GM18873 (cell line): ENCODE data around the gene ITIH4.
A peak's percentile ranks its signal among the peaks of the same experiment; 100 is the strongest.

Experiments used
- ATAC-seq: cut with Tn5 transposase; IDR thresholded peaks from one replicate; pipeline ENCODE4 v1.9.1; 2021; ENCODE audit warnings: mild to moderate bottlenecking, moderate library complexity, moderate number of reproducible peaks; ENCODE audit not compliant: unreplicated experiment, low FRiP score

Gene ITIH4

DNA sequence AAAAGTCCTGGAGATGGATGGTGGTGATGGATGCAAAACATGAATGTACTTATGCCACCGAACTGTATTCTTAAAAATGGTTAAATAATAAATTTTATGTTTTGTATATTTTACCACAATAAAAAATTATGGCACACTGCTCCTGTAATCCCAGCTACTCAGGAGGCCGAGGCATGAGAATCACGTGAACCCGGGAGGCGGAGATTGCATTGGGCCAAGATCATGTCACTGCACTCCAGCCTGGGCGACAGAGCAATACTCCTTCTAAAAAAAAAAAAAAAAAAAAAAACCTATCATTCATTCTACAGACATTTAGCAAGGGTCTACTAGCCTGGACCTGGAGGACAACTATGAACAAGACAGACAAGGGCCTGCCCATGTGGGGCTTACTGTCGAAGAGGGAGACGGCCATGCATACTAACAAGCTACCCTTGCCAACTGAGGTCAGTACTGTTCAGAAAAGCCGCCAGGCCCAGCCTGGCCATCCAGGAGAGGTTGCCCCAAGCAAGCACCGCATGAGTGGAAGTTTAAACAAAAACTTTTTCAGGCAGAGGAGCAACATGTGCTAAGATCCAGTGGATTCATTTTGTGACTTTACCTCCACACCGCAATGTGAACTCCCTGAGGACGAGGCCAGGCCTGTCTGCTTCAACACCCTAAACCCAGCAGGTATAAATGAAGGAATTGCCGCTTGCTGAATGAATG, 57.0 kb downstream of the ITIH4 start:
- ATAC-seq = no peak

DNA sequence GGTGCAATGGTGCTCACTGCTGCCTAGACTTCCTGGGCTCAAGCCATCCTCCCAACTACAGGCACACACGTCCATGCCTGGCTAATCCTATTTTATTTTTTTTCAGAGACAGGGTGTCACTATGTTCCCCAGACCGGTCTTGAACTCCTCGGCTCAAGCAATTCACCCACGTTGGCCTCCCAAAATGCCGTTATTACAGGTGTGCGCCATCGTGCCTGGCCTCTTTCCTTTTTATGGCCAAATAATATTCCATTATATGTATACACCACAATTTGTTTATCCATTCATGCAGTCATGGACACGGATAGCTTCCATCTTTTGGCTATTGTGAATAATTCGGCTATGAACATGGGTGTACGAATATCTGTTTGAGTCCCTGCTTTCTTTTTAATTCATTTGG, 58.8 kb downstream of the ITIH4 start:
- no peak for ATAC-seq

DNA sequence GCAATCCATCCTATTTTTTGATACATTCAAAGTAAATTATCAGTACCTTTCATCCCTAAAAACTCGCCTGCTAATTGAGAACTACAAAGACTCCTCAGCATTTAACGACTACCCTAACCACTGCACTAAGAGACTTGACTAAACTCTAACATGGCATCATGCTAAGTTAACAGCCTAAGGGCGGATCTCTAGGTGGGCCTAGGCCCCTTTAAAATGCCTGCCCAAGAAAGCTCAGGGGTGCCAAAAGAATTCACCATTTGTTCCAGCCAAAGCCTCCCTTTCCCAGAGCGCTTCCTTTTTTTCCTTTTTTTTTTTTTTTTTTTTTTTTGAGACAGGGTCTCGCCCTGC, 59.2 kb downstream of the ITIH4 start:
- peak; percentile 4 for ATAC-seq

- ATAC-seq = peak; percentile 79
Observed at GRCh38 chr3:52770496-52771333, 59.8 kb downstream of the ITIH4 start, which contains the start of gene NEK4. TSS of gene NEK4 (minus strand) at chr3:52770940. CDS start at chr3:52770746, 194 bp downstream.

DNA sequence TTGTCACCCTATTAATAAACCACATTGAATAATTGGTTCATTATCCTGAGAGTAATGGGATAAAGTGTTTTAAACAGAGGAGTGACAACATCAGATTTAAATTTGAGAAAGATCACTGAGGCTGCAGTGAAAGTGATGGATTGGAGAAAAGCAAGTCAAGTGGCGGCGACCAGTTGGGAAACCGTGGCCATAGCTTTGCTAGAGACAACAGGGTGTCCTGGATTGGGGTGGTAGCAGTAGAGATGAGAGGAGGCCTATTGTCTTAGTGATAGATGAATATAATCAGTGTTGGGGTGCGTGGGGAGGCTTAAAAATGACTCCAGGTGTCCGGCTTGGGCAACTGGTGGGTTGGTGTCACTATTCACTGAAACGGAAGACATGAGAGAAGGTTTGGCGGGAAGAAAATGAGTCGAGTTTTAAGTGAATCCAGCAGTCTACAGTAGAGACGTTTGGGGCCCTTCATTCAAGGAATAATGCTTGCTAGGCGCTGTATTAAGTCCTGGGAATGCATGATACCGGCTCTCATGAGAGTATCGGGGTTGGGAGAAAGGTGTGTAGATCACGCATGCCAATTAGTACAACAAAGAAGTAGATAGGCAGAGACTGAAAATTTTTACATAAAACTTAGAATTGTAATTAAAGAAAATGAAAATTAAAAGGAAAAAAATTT, 60.6 kb downstream of the ITIH4 start:
- ATAC-seq = no peak

- no peak for ATAC-seq
Observed at GRCh38 chr3:52763466-52763865, 67.0 kb downstream of the ITIH4 start.
